Mononuclear cell (primary cell): ENCODE data around the gene CIDEB. TPM values are rescaled to one million over a fixed set of nuclear protein-coding genes. Genes with fewer than 3 reads are reported as not detected.

Experiments
- H3K27me3 ChIP-seq: 2 replicates; pipeline ENCODE4 v1.6.0; 2011; ENCODE audit warnings: low read length, control low read depth; ENCODE audit not compliant: insufficient read depth
- H3K4me1 ChIP-seq: 2 replicates; pipeline ENCODE4 v1.5.1; 2011; ENCODE audit warnings: mild to moderate bottlenecking, low read length, control low read depth; ENCODE audit not compliant: insufficient read depth
- H3K4me3 ChIP-seq: 2 replicates; pipeline ENCODE4 v1.5.1; 2011; ENCODE audit warnings: mild to moderate bottlenecking, low read length, moderate library complexity
- H3K9me3 ChIP-seq: 2 replicates; pipeline ENCODE4 v1.5.1; 2011; ENCODE audit warnings: low read depth, mild to moderate bottlenecking, control low read depth, low read length
- total RNA-seq: library from RNA; depleted of rRNA; stranded (reverse); fragments of >200 nt; gene quantifications from one replicate; pipeline ENCODE4 v1.2.3, GENCODE V29; 2012

Gene CIDEB
- total RNA-seq, 1 donor: 14.4 TPM

GRCh38 chr14:24292118-24292807 is 15.5 kb downstream of the CIDEB start:
- Histone ChIP-seq H3K9me3 (no peaks in the 10 kb centered on the region), H3K27me3 (no peaks in the 10 kb centered on the region), H3K4me3 (no peak overlapping the region), H3K4me1 (peaks cover 8% of the 10 kb centered on the region)

- Histone ChIP-seq H3K9me3 (no peaks in the 10 kb centered on the region), H3K4me3 (no peak overlapping the region), H3K4me1 (peaks cover 1% of the 10 kb centered on the region), H3K27me3 (no peaks in the 10 kb centered on the region)
Observed at GRCh38 chr14:24291446-24292117, 16.2 kb downstream of the CIDEB start.

- no peaks in the 10 kb centered on the region for H3K27me3 ChIP-seq
- H3K4me1 ChIP-seq: no peaks in the 10 kb centered on the region
- H3K4me3 ChIP-seq: no peak overlapping the region
- H3K9me3 ChIP-seq: no peaks in the 10 kb centered on the region
Observed at GRCh38 chr14:24290746-24291145, 17.0 kb downstream of the CIDEB start.

GRCh38 chr14:24289649-24290280 is 18.0 kb downstream of the CIDEB start:
- H3K4me1 ChIP-seq: no peaks in the 10 kb centered on the region
- no peak overlapping the region for H3K4me3 ChIP-seq
- H3K27me3 ChIP-seq: no peaks in the 10 kb centered on the region
- no peaks in the 10 kb centered on the region for H3K9me3 ChIP-seq

- no peak overlapping the region for H3K4me3 ChIP-seq
- H3K27me3 ChIP-seq: no peaks in the 10 kb centered on the region
- H3K4me1 ChIP-seq: peaks cover 8% of the 10 kb centered on the region
- H3K9me3 ChIP-seq: no peaks in the 10 kb centered on the region
Observed at GRCh38 chr14:24286996-24287395, 20.8 kb downstream of the CIDEB start.

- peaks cover 24% of the 10 kb centered on the region for H3K4me1 ChIP-seq
- H3K27me3 ChIP-seq: no peaks in the 10 kb centered on the region
- no peak overlapping the region for H3K4me3 ChIP-seq
- no peaks in the 10 kb centered on the region for H3K9me3 ChIP-seq
Observed at GRCh38 chr14:24285351-24285750, 22.4 kb downstream of the CIDEB start.

- Histone ChIP-seq H3K9me3 (no peaks in the 10 kb centered on the region), H3K4me1 (peaks cover 32% of the 10 kb centered on the region)
Observed at GRCh38 chr14:24284501-24285035, 23.2 kb downstream of the CIDEB start.

GRCh38 chr14:24283796-24284460 is 23.8 kb downstream of the CIDEB start:
- Histone ChIP-seq H3K9me3 (no peaks in the 10 kb centered on the region), H3K27me3 (no peaks in the 10 kb centered on the region), H3K4me1 (peaks cover 39% of the 10 kb centered on the region), H3K4me3 (no peak overlapping the region)

More at GRCh38 chr14:24284501-24285035, 23.2 kb downstream of the CIDEB start:
- H3K4me3 ChIP-seq: no peak overlapping the region
- H3K27me3 ChIP-seq: no peaks in the 10 kb centered on the region

GRCh38 chr14:24282736-24283135 is 25.0 kb downstream of the CIDEB start:
- no peak overlapping the region for H3K4me3 ChIP-seq
- peaks cover 51% of the 10 kb centered on the region for H3K4me1 ChIP-seq
- no peaks in the 10 kb centered on the region for H3K27me3 ChIP-seq
- H3K9me3 ChIP-seq: no peaks in the 10 kb centered on the region

GRCh38 chr14:24281636-24282035 is 26.1 kb downstream of the CIDEB start:
- peaks cover 62% of the 10 kb centered on the region for H3K4me1 ChIP-seq
- no peaks in the 10 kb centered on the region for H3K27me3 ChIP-seq
- H3K9me3 ChIP-seq: no peaks in the 10 kb centered on the region
- no peak overlapping the region for H3K4me3 ChIP-seq

GRCh38 chr14:24280797-24281460 is 26.8 kb downstream of the CIDEB start:
- no peak overlapping the region for H3K4me3 ChIP-seq
- H3K27me3 ChIP-seq: no peaks in the 10 kb centered on the region
- H3K9me3 ChIP-seq: no peaks in the 10 kb centered on the region
- H3K4me1 ChIP-seq: peaks cover 69% of the 10 kb centered on the region

- no peak overlapping the region for H3K4me3 ChIP-seq
- no peaks in the 10 kb centered on the region for H3K9me3 ChIP-seq
- no peaks in the 10 kb centered on the region for H3K27me3 ChIP-seq
- peaks cover 82% of the 10 kb centered on the region for H3K4me1 ChIP-seq
Observed at GRCh38 chr14:24279301-24280186, 28.2 kb downstream of the CIDEB start.

GRCh38 chr14:24278424-24278823 is 29.4 kb downstream of the CIDEB start:
- no peaks in the 10 kb centered on the region for H3K9me3 ChIP-seq
- H3K4me1 ChIP-seq: peaks cover 94% of the 10 kb centered on the region
- H3K4me3 ChIP-seq: no peak overlapping the region
- H3K27me3 ChIP-seq: no peaks in the 10 kb centered on the region
